ENCODE results near the gene PRPF6. TPM values are rescaled to one million over a fixed set of nuclear protein-coding genes. Genes with fewer than 3 reads are reported as not detected.

PRPF6 gene
- total RNA-seq, 6 donors from 2014 or later: 60.5 to 113 (median 68.0) TPM

GRCh38 chr20:64070244-64070993 lies 89.5 kb downstream of the PRPF6 start:
- Histone ChIP-seq H3K9me3 (no peaks in the 10 kb centered on the region), H3K27me3 (no peaks in the 10 kb centered on the region), H3K36me3 (peaks cover 0 to 36% (median 21%) of the 10 kb centered on the region in 4 donors), H3K27ac (no peak overlapping the region), H3K4me3 (no peak overlapping the region), H3K4me1 (peaks cover 3 to 16% (median 6%) of the 10 kb centered on the region in 4 donors)
- WGBS, 2 donors: 91 to 94% methylated on average over 14 to 30 of the region's 31 CpGs
- no peak for ATAC-seq (ENCODE audit: low FRiP score in 2 of 2)
- DNase-seq: peak in 1 of 2 donors; percentile 78
- TF ChIP-seq CTCF (IDR thresholded peaks at IDR 0.05) (no peak), POLR2AphosphoS5 (IDR thresholded peaks at IDR 0.05) (no peak), POLR2A (IDR thresholded peaks at IDR 0.05) (no peak), EP300 (IDR thresholded peaks at IDR 0.05) (no peak)

- WGBS, 2 donors: 84 to 91% methylated on average over 19 to 30 of the region's 30 CpGs
Observed at GRCh38 chr20:64071341-64072332, 90.7 kb downstream of the PRPF6 start.

GRCh38 chr20:64072498-64073063 lies 91.6 kb downstream of the PRPF6 start:
- peaks cover 0 to 19% (median 4%) of the 10 kb centered on the region in 4 donors for H3K4me1 ChIP-seq
- H3K27ac ChIP-seq: no peak overlapping the region
- TF ChIP-seq EP300 (IDR thresholded peaks at IDR 0.05) (no peak), POLR2A (IDR thresholded peaks at IDR 0.05) (no peak), POLR2AphosphoS5 (IDR thresholded peaks at IDR 0.05) (no peak), CTCF (IDR thresholded peaks at IDR 0.05) (no peak)
- H3K9me3 ChIP-seq: no peaks in the 10 kb centered on the region
- DNase-seq: peak in 1 of 2 donors; percentile 66
- peaks cover 0 to 41% (median 24%) of the 10 kb centered on the region in 4 donors for H3K36me3 ChIP-seq
- H3K27me3 ChIP-seq: no peaks in the 10 kb centered on the region
- WGBS, 2 donors: 85 to 93% methylated on average over 9 to 14 of the region's 14 CpGs
- ATAC-seq (ENCODE audit: low FRiP score in 2 of 2): no peak
- H3K4me3 ChIP-seq: no peak overlapping the region

More at GRCh38 chr20:64071341-64072332, 90.7 kb downstream of the PRPF6 start:
- Histone ChIP-seq H3K4me3 (no peak overlapping the region), H3K36me3 (peaks cover 0 to 41% (median 24%) of the 10 kb centered on the region in 4 donors), H3K4me1 (peaks cover 0 to 12% (median 2%) of the 10 kb centered on the region in 4 donors), H3K27ac (no peak overlapping the region), H3K9me3 (no peaks in the 10 kb centered on the region), H3K27me3 (no peaks in the 10 kb centered on the region)
- TF ChIP-seq CTCF (IDR thresholded peaks at IDR 0.05) (no peak), POLR2A (IDR thresholded peaks at IDR 0.05) (no peak), POLR2AphosphoS5 (IDR thresholded peaks at IDR 0.05) (no peak), EP300 (IDR thresholded peaks at IDR 0.05) (no peak)
- DNase-seq (peak in 1 of 2 donors; percentile 65), ATAC-seq (ENCODE audit: low FRiP score in 2 of 2) (no peak)

- H3K4me1 ChIP-seq: peaks cover 4 to 28% (median 13%) of the 10 kb centered on the region in 4 donors
- 94 to 97% methylated on average over 19 to 35 of the region's 37 CpGs for WGBS, 2 donors
- ATAC-seq (ENCODE audit: low FRiP score in 2 of 2): no peak
- TF ChIP-seq CTCF (IDR thresholded peaks at IDR 0.05): no peak
- no peak for TF ChIP-seq POLR2AphosphoS5 (IDR thresholded peaks at IDR 0.05)
- no peak for TF ChIP-seq EP300 (IDR thresholded peaks at IDR 0.05)
- TF ChIP-seq POLR2A (IDR thresholded peaks at IDR 0.05): no peak
- H3K4me3 ChIP-seq: no peak overlapping the region
- no peak overlapping the region for H3K27ac ChIP-seq
- no peaks in the 10 kb centered on the region for H3K9me3 ChIP-seq
- peak in 1 of 2 donors; percentile 82 for DNase-seq
- peaks cover 0 to 41% (median 24%) of the 10 kb centered on the region in 4 donors for H3K36me3 ChIP-seq
- H3K27me3 ChIP-seq: no peaks in the 10 kb centered on the region
Observed at GRCh38 chr20:64073476-64074183, 92.7 kb downstream of the PRPF6 start.

All from upper lobe of left lung (tissue), 6 donors.